HG02938 (cell line): ENCODE measurements around the gene CLASP1.
"Not testable (repeated sequence)": the region's sequence is repeated elsewhere in the genome, so short reads cannot be mapped to it uniquely, and the experiment has no call there.

Source experiments
- ATAC-seq: cut with Tn5 transposase; IDR thresholded peaks from one replicate; pipeline ENCODE4 v1.9.1; 2021; ENCODE audit warnings: mild to moderate bottlenecking, moderate library complexity; ENCODE audit not compliant: unreplicated experiment

The CLASP1 gene

DNA sequence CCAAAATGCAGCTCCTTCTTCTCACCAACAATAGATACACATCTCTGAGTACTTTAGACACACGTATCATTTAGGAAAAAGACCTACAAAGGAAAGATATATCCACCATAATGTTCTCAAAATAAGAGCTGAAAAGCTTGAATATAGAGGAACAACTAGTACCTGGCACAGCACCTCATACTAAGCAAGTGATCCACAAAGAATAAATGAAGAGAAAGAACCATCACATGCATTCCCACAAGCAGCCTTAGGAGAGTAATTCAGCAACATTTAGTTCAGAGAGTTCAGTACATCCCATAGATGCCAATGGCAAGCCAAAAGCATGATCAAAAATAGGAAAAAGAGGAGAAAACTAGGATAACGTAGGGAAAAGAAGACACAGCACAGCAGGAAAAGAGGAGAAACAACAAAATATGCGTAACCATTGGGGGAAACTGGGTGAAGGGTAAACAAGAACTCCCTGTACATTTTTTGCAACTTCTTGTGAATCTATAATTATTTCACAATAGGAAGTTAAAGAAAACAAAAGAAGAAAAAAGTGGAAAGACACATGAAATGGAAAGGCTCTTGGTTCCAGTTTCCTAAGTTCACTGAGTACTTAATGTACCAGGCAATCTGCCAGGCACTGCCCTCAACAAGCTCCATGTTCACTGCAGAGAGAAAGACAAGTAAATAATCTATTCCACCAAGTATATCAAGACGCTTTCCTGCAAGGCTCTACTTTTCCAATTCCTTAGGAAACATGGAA, 22.3 kb downstream of the CLASP1 start:
- no peak for ATAC-seq

DNA sequence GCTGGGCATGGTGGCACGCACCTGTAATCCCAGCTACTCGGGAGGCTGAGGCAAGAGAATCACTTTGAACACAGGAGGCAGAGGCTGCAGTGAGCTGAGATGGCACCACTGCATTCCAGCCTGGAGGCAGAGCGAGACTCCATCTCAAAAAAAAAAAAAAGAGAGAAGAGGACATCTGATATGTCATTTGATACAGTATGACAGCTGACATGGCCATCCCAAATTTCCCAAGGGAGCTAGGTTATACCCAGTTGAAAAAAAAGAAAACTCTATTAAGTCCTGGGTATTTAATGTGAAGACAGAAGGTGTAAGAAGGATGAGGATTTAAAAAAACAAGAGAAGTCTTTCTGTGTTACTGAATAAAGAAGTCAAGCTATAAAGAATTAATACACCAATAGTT, 23.3 kb downstream of the CLASP1 start:
- no peak for ATAC-seq

DNA sequence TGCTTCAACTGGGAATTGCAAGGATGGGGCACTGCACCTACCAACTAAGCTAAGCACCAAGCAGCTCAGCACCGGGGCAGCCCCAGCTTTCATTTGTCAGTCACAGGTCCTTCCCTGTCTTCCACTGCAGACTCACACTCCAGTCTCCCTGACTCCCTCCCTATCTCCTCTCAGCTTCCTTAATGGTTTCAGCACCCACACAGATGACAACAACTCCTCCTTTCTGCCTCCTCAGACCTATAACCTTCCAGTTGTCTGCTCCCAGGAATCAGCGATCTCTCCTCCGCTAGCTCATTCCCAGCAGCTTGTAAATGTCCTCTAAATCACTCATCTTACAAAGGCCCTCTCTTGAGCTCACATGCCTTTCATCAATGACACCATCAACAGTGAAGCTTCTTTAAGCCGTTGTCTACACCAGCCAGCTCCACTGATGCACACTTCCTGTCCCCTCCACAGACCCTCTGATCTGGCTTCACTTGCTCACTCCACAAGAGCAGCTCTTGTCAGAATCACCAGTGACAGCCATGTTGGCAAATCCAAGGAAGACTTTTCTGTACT, 32.1 kb downstream of the CLASP1 start:
- ATAC-seq, result peak; percentile 54

DNA sequence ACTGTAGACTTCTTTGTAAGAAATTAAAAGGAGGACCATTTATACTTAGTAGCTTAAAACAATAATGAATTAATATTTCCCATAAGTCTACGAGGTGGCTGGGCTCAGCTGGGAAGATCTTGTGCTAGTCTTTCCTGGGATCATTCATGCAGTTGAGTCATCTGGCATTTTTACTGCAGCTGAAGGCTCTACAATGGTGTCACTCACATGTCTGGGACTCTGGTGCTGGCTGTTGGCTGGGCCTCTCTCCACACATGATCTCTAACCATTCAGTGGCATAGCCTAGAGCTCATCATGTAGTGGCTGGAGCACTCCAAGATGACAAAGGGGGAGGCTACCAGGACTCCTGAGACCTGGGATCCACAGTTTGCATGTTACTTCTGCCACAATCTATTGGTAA, 35.5 kb downstream of the CLASP1 start:
- no peak for ATAC-seq

DNA sequence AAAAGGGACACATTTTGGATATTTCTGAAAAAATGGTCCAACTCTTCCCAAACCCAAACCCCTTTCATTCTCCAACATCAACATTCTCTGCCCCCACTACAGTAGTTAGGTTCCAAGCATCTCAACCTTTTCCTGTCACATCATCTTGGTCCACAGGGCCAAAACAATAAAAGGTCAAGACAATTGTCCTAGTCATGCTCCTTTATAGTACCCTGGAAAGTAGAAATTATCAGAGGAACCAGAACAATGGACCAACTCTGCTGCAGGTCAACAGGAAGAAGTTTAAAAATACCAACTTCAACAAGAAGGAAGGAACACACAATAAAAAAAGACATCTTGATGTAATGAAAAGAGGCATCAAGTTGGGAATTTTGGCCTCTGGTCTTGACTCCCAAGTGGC, 36.1 kb downstream of the CLASP1 start:
- no peak for ATAC-seq

DNA sequence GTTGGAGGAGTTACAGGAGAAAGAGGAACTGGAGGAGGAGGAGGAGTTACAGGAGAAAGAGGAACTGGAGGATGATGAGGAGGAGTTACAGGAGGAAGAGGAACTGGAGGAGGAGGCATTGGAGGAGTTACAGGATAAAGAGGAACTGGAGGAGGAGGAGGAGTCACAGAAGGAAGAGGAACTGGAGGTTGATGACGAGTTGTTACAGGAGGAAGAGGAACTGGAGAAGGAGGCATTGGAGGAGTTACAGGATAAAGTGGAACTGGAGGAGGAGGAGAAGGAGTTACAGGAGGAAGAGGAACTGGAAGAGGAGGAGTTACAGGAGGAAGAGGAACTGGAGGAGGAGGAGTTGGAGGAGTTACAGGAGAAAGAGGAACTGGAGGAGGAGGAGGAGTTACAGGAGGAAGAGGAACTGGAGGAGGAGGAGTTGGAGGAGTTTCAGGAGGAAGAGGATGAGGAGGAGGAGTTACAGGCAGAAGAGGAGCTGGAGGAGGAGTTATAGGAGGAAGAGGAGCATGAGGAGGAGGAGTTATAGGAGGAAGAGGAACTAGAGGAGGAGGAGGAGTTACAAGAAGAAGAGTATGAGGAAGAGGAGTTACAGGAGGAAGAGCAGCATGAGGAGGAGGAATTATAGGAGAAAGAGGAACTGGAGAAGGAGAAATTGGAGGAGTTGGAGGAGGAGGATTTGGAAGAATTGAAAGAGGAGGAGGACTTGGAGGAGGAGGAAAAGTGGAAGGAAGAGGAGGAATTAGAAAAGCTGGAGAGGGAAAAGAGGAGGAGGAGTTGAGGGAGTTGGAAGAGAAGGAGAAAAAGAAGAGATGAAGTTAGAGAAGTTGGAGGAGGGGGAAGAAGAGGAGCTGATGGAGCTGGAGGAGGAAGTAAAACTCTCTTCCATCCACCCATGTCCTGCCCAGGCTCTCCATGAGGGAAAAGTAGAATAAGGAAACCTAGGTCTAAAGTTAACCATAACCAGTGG, 37.2 kb downstream of the CLASP1 start:
- no peak for ATAC-seq

DNA sequence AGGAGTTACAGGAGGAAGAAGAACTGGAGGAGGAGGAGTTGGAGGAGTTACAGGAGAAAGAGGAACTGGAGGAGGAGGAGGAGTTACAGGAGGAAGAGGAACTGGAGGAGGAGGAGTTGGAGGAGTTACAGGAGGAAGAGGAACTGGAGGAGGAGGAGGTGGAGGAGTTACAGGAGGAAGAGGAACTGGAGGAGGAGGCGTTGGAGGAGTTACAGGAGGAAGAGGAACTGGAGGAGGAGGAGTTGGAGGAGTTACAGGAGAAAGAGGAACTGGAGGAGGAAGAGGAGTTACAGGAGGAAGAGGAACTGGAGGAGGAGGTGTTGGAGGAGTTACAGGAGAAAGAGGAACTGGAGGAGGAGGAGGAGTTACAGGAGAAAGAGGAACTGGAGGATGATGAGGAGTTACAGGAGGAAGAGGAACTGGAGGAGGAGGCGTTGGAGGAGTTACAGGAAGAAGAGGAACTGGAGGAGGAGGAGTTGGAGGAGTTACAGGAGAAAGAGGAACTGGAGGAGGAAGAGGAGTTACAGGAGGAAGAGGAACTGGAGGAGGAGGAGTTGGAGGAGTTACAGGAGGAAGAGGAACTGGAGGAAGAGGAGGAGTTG, 38.1 kb downstream of the CLASP1 start:
- ATAC-seq, result not testable (repeated sequence)

DNA sequence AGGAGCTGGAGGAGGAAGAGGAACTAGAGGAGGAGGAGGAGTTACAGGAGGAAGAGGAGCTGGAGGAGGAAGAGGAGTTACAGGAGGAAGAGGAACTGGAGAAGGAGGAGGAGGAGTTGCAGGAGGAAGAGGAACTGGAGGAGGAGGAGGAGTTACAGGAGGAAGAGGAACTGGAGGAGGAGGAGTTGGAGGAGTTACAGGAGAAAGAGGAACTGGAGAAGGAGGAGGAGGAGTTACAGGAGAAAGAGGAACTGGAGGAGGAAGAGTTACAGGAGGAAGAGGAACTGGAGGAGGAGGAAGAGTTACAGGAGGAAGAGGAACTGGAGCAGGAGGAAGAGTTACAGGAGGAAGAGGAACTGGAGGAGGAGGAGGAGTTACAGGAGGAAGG, 38.8 kb downstream of the CLASP1 start:
- ATAC-seq, result not testable (repeated sequence)

DNA sequence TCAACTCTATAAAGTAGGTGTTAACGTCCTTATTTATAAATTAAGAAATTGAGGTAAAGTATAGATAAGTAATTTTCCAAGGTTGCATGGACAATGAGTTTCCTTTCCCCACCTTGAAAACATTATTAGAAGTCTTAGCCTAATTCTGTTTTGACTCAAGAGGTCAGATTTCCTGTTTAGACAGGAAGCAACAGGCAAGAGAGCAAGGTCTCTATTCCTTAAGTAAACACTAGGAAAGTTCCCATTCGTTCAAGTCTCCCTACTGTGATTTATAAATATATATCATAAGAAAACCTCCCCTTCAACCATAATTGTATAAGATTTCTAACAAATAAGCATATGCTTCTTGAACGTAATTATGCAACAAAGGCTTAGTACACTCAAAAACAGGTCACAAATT, 40.3 kb downstream of the CLASP1 start:
- ATAC-seq, result no peak

DNA sequence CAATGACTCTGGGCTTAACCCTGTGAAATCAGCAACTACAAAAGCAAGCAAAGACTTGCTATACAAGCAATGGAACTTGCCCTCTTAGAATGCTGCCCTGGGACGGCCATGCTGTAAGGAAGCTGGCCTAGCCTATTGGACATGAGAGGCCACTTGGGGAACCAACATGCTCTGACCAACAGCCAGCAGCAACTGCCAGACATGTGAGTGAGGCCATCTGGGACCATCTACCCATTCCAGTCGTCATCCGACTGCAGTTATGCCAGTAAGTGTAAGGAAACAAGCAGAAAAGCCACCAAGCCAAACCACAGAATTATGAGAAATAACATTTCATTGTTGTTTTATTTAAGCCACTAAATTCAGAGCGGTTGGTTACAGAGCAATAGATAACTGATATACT, 40.9 kb downstream of the CLASP1 start:
- ATAC-seq, result no peak

DNA sequence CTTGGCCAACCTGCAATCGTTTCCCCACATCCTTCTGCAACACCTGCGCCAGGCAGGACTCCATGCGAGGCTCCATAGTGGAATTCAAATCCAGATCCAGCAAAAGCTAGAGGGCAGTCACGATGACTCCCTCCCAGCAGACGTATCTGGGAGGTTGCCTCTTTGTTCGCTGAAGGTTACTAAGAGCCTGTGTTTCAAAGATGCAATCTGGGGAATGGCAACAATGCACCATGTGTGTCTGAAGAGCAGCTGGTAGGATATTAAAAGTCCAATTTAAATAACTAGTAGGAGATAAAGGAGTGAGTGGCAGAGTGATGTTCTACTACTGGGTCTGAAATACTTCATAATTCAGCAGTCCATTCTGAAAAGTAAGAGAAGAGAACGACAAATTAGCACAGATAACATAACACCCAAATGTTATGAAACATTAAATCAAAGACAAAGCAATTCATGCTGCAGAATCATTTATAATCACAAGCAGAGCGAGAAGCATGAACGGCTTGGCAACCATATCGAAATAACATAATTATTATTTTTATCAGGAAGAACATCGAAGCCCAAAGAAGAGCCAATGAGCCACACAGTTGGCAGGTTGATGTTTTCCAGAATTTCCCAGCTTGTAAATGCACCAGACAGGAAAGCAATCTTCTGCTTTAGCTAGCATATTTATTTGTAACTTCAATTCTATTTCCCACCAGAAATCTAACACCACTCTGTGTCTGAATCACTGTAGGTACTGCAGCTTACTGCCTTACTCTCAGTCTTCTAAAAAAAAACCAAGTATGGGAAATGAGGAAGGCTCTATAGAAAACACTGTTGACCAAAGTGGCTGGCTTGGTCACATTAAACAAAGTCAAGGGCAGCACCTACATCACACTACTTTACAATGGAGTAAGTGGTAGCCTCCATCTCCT, 43.2 kb downstream of the CLASP1 start:
- ATAC-seq, result no peak

DNA sequence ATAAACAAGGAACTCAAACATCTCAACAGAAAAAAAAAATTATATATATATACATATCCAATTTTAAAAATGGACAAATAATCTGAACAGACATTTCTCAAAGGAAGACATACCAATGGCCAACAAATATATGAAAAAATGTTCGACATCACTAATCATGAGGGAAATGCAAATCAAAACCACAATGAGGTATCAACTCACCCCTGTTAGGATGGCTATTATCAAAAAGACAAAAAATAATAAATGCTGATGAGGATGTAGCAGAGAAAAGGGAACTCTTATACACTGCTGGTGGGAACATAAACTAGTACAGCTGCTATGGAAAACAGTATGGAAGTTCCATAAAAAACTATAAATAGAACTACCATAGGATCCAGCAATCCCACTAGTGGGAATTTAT, 46.1 kb downstream of the CLASP1 start:
- no peak for ATAC-seq

DNA sequence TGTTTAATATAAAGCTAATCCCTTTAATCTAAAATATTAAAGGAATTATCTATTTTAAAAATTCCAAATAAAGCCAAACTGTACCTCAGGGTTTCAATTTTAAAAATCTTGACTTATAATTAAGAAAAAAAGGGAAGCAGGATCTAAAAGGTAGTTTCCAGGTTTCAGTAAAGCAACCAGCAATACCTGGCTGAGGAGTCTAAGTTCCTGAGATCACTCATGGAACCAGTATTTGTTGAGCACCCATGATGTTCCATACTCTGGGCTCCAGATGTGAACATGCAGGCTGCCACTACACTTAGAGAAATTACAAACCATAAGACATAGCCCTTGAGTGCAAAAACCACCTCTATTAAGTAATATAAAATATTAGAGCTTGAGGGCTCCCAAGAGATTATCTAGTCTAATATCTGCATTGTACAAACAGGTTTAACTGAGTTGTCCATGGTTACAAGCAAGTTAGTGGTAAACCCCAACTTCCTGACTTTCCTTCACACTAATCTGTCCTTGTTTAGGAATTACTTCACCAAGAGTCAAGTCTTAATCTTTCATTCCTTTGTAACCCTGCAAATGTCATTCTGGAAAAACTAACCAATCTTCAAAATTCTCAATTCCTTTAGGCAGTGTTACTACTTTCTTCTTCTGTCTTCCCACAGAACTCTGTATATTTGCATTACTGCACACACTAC, 49.2 kb downstream of the CLASP1 start:
- peak; percentile 59 for ATAC-seq

DNA sequence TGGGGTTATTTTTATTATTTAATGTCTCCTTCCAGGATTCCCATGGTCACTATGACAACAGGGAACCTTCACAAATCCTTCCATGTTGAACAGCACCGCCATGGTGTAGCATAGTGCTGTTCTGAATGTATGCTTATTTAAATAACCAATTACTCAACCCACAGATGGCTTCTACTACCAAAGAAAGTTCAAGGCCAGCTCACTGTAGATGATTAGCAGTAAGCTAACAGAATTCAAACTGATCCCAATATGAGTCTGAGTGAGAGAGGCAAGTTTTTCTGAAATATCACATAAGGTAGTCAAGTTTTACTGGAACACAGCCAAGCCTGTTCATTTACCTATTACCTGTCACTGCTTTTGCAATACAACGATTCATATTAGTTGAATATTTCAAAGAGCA, 51.2 kb downstream of the CLASP1 start:
- peak; percentile 27 for ATAC-seq

DNA sequence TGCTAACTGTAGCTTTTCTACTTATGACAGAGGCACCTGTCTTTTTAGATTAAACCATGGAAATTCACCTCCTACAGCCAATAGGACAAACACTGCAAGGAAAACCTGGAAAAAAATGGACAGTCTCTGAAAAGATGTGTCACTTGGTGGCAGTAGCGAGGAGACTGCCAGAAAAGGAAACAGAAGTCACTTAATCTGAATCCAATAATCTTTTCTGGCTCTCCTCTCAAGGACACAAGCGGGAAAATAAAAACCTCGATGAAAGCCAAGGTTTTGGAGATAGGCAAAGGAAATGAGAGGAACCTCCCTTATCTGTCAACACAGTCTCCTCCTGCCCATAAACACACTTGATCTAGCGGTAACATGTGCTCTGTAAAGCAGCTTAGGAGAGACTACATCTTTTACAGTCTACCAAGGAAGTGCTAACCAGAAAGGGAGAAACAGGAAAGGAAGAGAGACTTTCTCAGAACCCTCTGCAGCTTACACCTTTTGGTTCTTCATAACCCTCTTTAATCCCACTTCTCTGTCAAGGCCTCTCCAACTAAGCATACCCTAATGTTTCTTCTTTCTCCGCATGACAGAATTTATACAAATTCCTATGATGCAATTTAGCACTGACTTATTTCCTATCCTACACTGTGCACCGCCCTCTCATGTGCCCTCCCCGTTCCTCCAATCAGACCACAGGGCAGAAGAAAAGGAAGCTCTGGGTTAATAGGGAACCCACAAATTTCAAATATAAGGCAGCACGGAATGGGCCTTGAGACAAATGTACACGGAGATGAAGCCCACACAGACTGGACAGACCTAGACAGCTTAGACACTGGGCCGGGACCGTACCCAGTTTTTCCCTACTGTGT, 52.8 kb downstream of the CLASP1 start:
- ATAC-seq, result peak; percentile 50

DNA sequence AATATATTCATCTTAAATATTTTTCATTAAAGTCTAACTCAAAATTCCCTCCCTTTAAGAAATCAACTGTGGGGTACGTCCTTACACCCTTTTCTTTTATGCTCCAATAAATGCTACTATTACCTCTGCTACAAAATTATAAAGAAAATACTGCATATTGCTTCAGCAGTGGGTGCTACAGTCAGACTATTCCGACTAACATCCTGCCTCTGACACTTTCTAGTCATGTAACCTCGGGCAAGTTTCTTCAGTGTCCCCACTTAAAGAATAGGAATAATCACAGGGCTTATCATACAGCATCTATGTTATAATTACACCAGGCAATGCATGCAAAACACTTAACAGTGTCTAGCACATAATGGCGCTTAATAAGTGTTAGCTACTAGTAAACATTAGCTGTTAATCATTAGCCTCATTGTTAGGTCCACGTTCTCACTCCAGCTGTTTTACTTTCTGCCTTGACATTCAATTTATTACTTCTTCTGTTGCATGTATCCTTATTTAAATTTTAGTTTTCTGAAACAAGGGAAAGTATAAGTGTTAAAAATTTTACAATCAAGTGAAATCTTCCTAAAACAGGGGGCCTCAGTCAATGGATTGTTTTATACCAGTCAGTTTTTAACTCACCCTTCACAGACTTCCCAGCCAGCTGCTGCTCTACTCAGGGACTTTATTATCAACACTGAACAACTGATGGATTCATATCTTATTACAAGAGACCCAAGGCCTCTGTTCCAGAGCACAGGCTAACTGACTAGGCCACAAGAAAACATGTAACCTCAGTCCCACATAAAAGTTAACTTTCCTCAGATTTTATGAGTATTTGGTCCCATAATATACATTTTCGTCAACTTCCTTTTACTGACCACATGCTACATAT, 54.0 kb downstream of the CLASP1 start:
- no peak for ATAC-seq

DNA sequence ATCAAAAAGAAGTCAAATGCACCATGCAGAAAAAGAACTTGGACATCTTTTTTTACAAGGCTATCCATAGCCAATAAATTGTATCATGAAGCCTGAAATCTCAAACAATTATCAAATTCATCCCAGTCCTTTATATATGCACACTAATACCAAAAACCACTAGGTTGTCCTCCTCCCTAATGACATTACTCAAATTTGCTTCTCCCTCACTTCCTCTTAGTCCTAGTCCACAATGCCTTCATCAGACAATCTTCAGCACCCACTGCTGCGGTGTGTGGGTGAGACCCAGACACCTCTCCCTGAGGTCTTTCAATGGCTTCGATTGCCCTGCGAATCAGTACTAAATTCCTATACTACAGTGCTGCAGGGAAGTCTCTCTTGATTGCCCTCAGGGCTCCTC, 58.1 kb downstream of the CLASP1 start:
- ATAC-seq, result no peak

DNA sequence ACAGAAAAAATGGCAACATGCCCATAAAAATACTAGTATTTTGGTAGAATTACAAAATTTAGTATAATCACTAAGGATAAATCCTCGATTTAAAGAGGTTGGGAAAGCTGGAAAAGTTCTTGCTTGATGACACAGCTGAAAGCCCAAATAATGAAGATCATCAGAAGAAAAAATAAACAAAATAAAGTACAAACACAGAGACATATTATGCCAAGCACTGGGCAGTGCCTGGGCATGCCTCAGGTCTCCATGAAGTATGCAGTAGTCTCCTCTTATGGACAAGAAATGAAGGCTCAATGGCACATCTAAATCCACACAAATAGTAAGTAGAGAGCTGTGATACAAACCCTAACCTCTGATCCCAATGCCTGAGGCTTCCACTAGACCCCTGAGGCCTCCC, 60.9 kb downstream of the CLASP1 start:
- ATAC-seq, result no peak
